GM20431 (cell line): Measurements from ENCODE around the gene CEP20.

Experiments
- in situ Hi-C: fragments of 300-500 bp; cut with MseI, MboI; formaldehyde crosslinking; loops from one replicate; pipeline ENCODE4 v1.15.0; 2020; ENCODE audit warnings: low sequenced_read_pairs; ENCODE audit not compliant: unreplicated experiment

The CEP20 gene

GRCh38 chr16:15899538-15900100, 11.2 kb upstream of the CEP20 start:
- in situ Hi-C loops: loop anchor here (25.0 kb wide), 1 partner anchor 113 kb away; no protein-coding TSS in a partner anchor

- in situ Hi-C loops: loop anchor here (25.0 kb wide), 1 partner anchor 114 kb away; no protein-coding TSS in a partner anchor
Measured at GRCh38 chr16:15898654-15899053, 10.3 kb upstream of the CEP20 start.

- in situ Hi-C loops: loop anchor here (25.0 kb wide), 1 partner anchor 114 kb away; no protein-coding TSS in a partner anchor
Measured at GRCh38 chr16:15897834-15898254, 9.4 kb upstream of the CEP20 start.

- in situ Hi-C loops: loop anchor here (25.0 kb wide), 1 partner anchor 115 kb away; no protein-coding TSS in a partner anchor
Measured at GRCh38 chr16:15897121-15897780, 8.8 kb upstream of the CEP20 start.

GRCh38 chr16:15894571-15895374, 6.4 kb upstream of the CEP20 start:
- in situ Hi-C loops: loop anchor here (25.0 kb wide), 1 partner anchor 118 kb away; no protein-coding TSS in a partner anchor

- in situ Hi-C loops: loop anchor here (25.0 kb wide), 1 partner anchor 121 kb away; no protein-coding TSS in a partner anchor
Measured at GRCh38 chr16:15891508-15891907, 3.1 kb upstream of the CEP20 start.

GRCh38 chr16:15887283-15887682, 1.1 kb downstream of the CEP20 start:
- in situ Hi-C loops: loop anchor here (25.0 kb wide), 1 partner anchor 125 kb away; no protein-coding TSS in a partner anchor

- in situ Hi-C loops: loop anchor here (25.0 kb wide), 1 partner anchor 126 kb away; no protein-coding TSS in a partner anchor
Measured at GRCh38 chr16:15886078-15886477, 2.3 kb downstream of the CEP20 start.

GRCh38 chr16:15885560-15886001, 2.8 kb downstream of the CEP20 start:
- in situ Hi-C loops: loop anchor here (25.0 kb wide), 1 partner anchor 127 kb away; no protein-coding TSS in a partner anchor

- in situ Hi-C loops: loop anchor here (25.0 kb wide), 1 partner anchor 130 kb away; no protein-coding TSS in a partner anchor
Measured at GRCh38 chr16:15882563-15882962, 5.8 kb downstream of the CEP20 start.

GRCh38 chr16:15881794-15882379, 6.5 kb downstream of the CEP20 start:
- in situ Hi-C loops: loop anchor here (25.0 kb wide), 1 partner anchor 130 kb away; no protein-coding TSS in a partner anchor

GRCh38 chr16:15880434-15881308, 7.7 kb downstream of the CEP20 start:
- in situ Hi-C loops: loop anchor here (25.0 kb wide), 1 partner anchor 132 kb away; no protein-coding TSS in a partner anchor

- in situ Hi-C loops: loop anchor here (25.0 kb wide), 1 partner anchor 133 kb away; no protein-coding TSS in a partner anchor
Measured at GRCh38 chr16:15879255-15879811, 9.1 kb downstream of the CEP20 start.

- in situ Hi-C loops: loop anchor here (25.0 kb wide), 1 partner anchor 136 kb away; no protein-coding TSS in a partner anchor
Measured at GRCh38 chr16:15876503-15876902, 11.9 kb downstream of the CEP20 start.

- in situ Hi-C loops: loop anchor here (25.0 kb wide), 1 partner anchor 137 kb away; no protein-coding TSS in a partner anchor
Measured at GRCh38 chr16:15874745-15875314, 13.6 kb downstream of the CEP20 start.

- in situ Hi-C loops: no loop called here
Measured at GRCh38 chr16:15873737-15874136, 14.7 kb downstream of the CEP20 start.

GRCh38 chr16:15873301-15873700, 15.1 kb downstream of the CEP20 start:
- in situ Hi-C loops: no loop called here

- in situ Hi-C loops: no loop called here
Measured at GRCh38 chr16:15870011-15870410, 18.4 kb downstream of the CEP20 start.
